HepG2 (cell line): ENCODE measurements around the gene GINS3. TPM values are rescaled to one million over a fixed set of nuclear protein-coding genes. Genes with fewer than 3 reads are reported as not detected.

Source experiments
- CBX2 ChIP-seq, 2 experiments: fragments of 200-600 bp in 1 of 2; sonication (generic); formaldehyde crosslinking in 1 of 2; IDR thresholded peaks; 2 replicates each; pipeline versions ENCODE4 v1.7.0 to v1.8.1; 2018 to 2022; ENCODE audit warnings: low read depth in 2 of 2, low read length in 1 of 2, mild to moderate bottlenecking in 1 of 2, missing genetic modification reagents in 1 of 2
- CCAR2 ChIP-seq: fragments of 200-400 bp; formaldehyde crosslinking; optimal IDR thresholded peaks from 2 replicates; pipeline ENCODE3; 2018; ENCODE audit warnings: low read depth, mild to moderate bottlenecking, low read length, moderate library complexity
- CHD2 ChIP-seq: IDR thresholded peaks from 2 replicates; pipeline ENCODE4 v1.6.1; 2011; ENCODE audit warnings: low read depth, low read length, improper control_type of control experiment
- CREB1 ChIP-seq, 2 experiments: fragments of 450-650 bp in 1 of 2; IDR thresholded peaks; 2 replicates each; pipeline ENCODE4 v1.6.1; 2016 to 2017; ENCODE audit warnings: control low read depth in 1 of 2, mild to moderate bottlenecking in 1 of 2, missing compliant biosample characterization in 1 of 2, missing genetic modification characterization in 1 of 2
- GABPB1 ChIP-seq: IDR thresholded peaks from 2 replicates; pipeline ENCODE4 v1.6.1; 2016; ENCODE audit warnings: mild to moderate bottlenecking, missing genetic modification reagents, moderate library complexity, missing compliant biosample characterization
- HNRNPL ChIP-seq: fragments of 200-400 bp; formaldehyde crosslinking; IDR thresholded peaks from 2 replicates; pipeline ENCODE4 v1.6.1; 2017; ENCODE audit warnings: mild to moderate bottlenecking, low read depth, low read length
- HOXA5 ChIP-seq: sonication (generic); formaldehyde crosslinking; IDR thresholded peaks from 2 replicates; pipeline ENCODE4 v1.4.0; 2020; ENCODE audit warnings: missing genetic modification reagents
- HOXD1 ChIP-seq: sonication (generic); formaldehyde crosslinking; IDR thresholded peaks from 2 replicates; pipeline ENCODE4 v1.5.0; 2020; ENCODE audit warnings: missing genetic modification reagents
- MTF2 ChIP-seq: sonication (generic); formaldehyde crosslinking; IDR thresholded peaks from 2 replicates; pipeline ENCODE4 v1.5.0; 2020; ENCODE audit warnings: missing genetic modification reagents, borderline replicate concordance
- PAWR ChIP-seq: sonication (generic); formaldehyde crosslinking; IDR thresholded peaks from 2 replicates; pipeline ENCODE4 v1.4.0; 2020; ENCODE audit warnings: missing genetic modification reagents, mild to moderate bottlenecking, borderline replicate concordance
- POLR2AphosphoS2 ChIP-seq: IDR thresholded peaks from 2 replicates; pipeline ENCODE4 v1.6.1; 2011; ENCODE audit warnings: low read depth, low read length, improper control_type of control experiment
- SP1 ChIP-seq, 2 experiments: fragments of 450-650 bp in 1 of 2; sonication (generic) in 1 of 2; formaldehyde crosslinking in 1 of 2; IDR thresholded peaks; 2 replicates each; pipeline versions ENCODE4 v1.4.0 to v1.6.1; 2016 to 2020; ENCODE audit warnings: missing genetic modification reagents in 1 of 2
- XBP1 ChIP-seq: sonication (generic); formaldehyde crosslinking; IDR thresholded peaks from 2 replicates; pipeline ENCODE4 v1.5.0; 2020; ENCODE audit warnings: missing genetic modification reagents
- ZNF234 ChIP-seq: sonication (generic); formaldehyde crosslinking; conservative IDR thresholded peaks from 2 replicates; pipeline ENCODE4 v1.5.1; 2020; ENCODE audit warnings: mild to moderate bottlenecking, missing genetic modification reagents
- ZNF451 ChIP-seq: sonication (generic); formaldehyde crosslinking; IDR thresholded peaks from 2 replicates; pipeline ENCODE4 v1.5.0; 2020; ENCODE audit warnings: mild to moderate bottlenecking, missing genetic modification reagents
- ZNF816 ChIP-seq: sonication (generic); formaldehyde crosslinking; IDR thresholded peaks from 2 replicates; pipeline ENCODE4 v1.8.0; 2022; ENCODE audit warnings: missing genetic modification reagents, mild to moderate bottlenecking, borderline replicate concordance
- polyA plus RNA-seq, 8 experiments: library from polyadenylated mRNA; depleted of rRNA in 3 of 8; stranded (reverse) in 7 of 8; unstranded in 1 of 8; fragments of >200 nt; fragmentation: Illumina TruSeq in 4 of 8; extraction: Trizol in 4 of 8; gene quantifications; 2 replicates each; pipeline versions ENCODE4 v1.2.1 to v1.2.3, GENCODE V29; 2011 to 2016; ENCODE audit warnings: low read depth in 4 of 8, missing spikeins in 1 of 8, mixed read lengths in 1 of 8; ENCODE audit not compliant: insufficient read depth in 1 of 8
- total RNA-seq, 5 experiments: library from RNA; depleted of rRNA; stranded (reverse); fragments of >200 nt; fragmentation: Illumina TruSeq; extraction: Trizol; gene quantifications; 2 replicates each; pipeline ENCODE4 v1.2.3, GENCODE V29; 2016; ENCODE audit warnings: low read depth in 1 of 5
- TF ChIP-seq, protein P1 (sequence below): sonication (generic); formaldehyde crosslinking; IDR thresholded peaks from 2 replicates; pipeline ENCODE4 v1.5.0; 2020; ENCODE audit warnings: mild to moderate bottlenecking, missing genetic modification reagents
- TF ChIP-seq, protein P2 (sequence below): sonication (generic); formaldehyde crosslinking; IDR thresholded peaks from 2 replicates; pipeline ENCODE4 v1.8.0; 2022; ENCODE audit warnings: low read depth, missing genetic modification reagents
- TF ChIP-seq, protein P3 (sequence below): sonication (generic); formaldehyde crosslinking; IDR thresholded peaks from 2 replicates; pipeline ENCODE4 v1.4.0; 2020; ENCODE audit warnings: missing genetic modification reagents
- TF ChIP-seq, protein P4 (sequence below): sonication (generic); formaldehyde crosslinking; IDR thresholded peaks from 2 replicates; pipeline ENCODE4 v1.5.1; 2020; ENCODE audit warnings: missing genetic modification reagents, mild to moderate bottlenecking, borderline replicate concordance

Gene GINS3
- total and polyA plus RNA-seq, 2 of the 13 experiments (the other 11 are each of a cell fraction or from before 2014, with no cell fraction given): 6.5 to 19.3 TPM

DNA sequence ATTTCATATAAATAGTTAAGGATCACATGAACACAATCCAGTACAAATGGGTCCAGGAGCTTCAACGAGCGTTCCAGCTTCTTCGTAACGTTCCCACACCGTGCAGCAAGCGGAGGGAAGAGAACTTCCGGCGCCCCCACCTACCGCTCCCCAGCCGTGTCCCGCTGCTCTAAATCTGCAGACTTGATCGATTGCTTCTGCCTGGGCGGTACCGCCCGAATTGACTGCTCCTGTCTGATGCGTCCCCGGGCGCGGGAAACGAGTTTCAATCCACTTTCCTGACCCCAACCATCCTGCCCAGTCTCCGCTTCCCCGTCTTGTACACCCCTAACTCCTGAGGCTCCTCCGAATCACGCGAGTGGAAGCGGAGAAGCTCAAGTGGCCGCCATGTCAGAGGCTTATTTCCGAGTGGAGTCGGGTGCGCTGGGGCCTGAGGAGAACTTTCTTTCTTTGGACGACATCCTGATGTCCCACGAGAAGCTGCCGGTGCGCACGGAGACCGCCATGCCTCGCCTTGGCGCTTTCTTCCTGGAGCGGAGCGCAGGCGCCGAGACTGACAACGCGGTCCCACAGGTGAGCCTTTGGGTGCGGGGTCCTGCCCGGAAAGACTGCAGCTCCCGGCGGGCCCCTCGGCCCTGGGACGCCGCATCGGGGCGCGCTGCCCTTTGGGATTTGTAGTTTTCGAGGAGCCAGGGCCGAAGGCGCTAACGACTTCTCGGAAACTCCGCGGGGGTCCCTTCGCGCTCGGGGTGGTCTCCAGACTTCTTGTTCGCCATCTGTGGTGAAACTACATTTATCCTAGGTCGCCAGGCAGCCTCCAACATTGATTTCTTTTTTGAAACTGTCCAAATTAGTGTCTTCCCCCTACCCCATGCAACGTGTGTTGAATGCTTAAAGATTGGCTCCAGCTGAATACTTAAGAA lies at the start of gene GINS3 (continued):
- TF ChIP-seq, protein P1, sequence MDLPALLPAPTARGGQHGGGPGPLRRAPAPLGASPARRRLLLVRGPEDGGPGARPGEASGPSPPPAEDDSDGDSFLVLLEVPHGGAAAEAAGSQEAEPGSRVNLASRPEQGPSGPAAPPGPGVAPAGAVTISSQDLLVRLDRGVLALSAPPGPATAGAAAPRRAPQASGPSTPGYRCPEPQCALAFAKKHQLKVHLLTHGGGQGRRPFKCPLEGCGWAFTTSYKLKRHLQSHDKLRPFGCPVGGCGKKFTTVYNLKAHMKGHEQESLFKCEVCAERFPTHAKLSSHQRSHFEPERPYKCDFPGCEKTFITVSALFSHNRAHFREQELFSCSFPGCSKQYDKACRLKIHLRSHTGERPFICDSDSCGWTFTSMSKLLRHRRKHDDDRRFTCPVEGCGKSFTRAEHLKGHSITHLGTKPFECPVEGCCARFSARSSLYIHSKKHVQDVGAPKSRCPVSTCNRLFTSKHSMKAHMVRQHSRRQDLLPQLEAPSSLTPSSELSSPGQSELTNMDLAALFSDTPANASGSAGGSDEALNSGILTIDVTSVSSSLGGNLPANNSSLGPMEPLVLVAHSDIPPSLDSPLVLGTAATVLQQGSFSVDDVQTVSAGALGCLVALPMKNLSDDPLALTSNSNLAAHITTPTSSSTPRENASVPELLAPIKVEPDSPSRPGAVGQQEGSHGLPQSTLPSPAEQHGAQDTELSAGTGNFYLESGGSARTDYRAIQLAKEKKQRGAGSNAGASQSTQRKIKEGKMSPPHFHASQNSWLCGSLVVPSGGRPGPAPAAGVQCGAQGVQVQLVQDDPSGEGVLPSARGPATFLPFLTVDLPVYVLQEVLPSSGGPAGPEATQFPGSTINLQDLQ (CRISPR knock-in tag): no peak
- TF ChIP-seq, protein P2, sequence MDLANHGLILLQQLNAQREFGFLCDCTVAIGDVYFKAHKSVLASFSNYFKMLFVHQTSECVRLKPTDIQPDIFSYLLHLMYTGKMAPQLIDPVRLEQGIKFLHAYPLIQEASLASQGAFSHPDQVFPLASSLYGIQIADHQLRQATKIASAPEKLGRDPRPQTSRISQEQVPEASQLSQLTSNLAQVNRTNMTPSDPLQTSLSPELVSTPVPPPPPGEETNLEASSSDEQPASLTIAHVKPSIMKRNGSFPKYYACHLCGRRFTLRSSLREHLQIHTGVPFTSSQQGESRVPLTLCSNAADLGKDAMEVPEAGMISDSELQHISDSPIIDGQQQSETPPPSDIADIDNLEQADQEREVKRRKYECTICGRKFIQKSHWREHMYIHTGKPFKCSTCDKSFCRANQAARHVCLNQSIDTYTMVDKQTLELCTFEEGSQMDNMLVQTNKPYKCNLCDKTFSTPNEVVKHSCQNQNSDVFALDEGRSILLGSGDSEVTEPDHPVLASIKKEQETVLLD (CRISPR knock-in tag): peak; percentile 88
- TF ChIP-seq CHD2: peak; percentile 42; the same call in 1 of the 2 replicates
- TF ChIP-seq CBX2 (IDR thresholded peaks at IDR 0.05; ENCODE audit: low read depth, low read length): no peak
- TF ChIP-seq CBX2 (CRISPR knock-in tag; IDR thresholded peaks at IDR 0.05; ENCODE audit: low read depth): no peak
- TF ChIP-seq CCAR2: peak; percentile 28
- 0 out of 2 replicates have a peak, but pooled peaks have one; percentile 41 for TF ChIP-seq HNRNPL
- TF ChIP-seq PAWR (CRISPR knock-in tag): no peak
- no peak for TF ChIP-seq SP1 (IDR thresholded peaks at IDR 0.05)
- TF ChIP-seq SP1 (CRISPR knock-in tag; IDR thresholded peaks at IDR 0.05): peak; percentile 77
- TF ChIP-seq, protein P3, sequence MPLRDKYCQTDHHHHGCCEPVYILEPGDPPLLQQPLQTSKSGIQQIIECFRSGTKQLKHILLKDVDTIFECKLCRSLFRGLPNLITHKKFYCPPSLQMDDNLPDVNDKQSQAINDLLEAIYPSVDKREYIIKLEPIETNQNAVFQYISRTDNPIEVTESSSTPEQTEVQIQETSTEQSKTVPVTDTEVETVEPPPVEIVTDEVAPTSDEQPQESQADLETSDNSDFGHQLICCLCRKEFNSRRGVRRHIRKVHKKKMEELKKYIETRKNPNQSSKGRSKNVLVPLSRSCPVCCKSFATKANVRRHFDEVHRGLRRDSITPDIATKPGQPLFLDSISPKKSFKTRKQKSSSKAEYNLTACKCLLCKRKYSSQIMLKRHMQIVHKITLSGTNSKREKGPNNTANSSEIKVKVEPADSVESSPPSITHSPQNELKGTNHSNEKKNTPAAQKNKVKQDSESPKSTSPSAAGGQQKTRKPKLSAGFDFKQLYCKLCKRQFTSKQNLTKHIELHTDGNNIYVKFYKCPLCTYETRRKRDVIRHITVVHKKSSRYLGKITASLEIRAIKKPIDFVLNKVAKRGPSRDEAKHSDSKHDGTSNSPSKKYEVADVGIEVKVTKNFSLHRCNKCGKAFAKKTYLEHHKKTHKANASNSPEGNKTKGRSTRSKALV (CRISPR knock-in tag): no peak
- TF ChIP-seq GABPB1 (CRISPR knock-in tag): peak; percentile 93
- TF ChIP-seq ZNF816 (CRISPR knock-in tag): peak; percentile 74; the same call in 1 of the 2 replicates
- TF ChIP-seq, protein P4, sequence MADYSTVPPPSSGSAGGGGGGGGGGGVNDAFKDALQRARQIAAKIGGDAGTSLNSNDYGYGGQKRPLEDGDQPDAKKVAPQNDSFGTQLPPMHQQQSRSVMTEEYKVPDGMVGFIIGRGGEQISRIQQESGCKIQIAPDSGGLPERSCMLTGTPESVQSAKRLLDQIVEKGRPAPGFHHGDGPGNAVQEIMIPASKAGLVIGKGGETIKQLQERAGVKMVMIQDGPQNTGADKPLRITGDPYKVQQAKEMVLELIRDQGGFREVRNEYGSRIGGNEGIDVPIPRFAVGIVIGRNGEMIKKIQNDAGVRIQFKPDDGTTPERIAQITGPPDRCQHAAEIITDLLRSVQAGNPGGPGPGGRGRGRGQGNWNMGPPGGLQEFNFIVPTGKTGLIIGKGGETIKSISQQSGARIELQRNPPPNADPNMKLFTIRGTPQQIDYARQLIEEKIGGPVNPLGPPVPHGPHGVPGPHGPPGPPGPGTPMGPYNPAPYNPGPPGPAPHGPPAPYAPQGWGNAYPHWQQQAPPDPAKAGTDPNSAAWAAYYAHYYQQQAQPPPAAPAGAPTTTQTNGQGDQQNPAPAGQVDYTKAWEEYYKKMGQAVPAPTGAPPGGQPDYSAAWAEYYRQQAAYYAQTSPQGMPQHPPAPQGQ (CRISPR knock-in tag): no peak
- TF ChIP-seq ZNF234 (CRISPR knock-in tag): no peak; the same call in 1 of the 2 replicates
- TF ChIP-seq MTF2 (CRISPR knock-in tag): peak; percentile 90
- peak; percentile 54 for TF ChIP-seq HOXA5 (CRISPR knock-in tag)
- peak; percentile 87 for TF ChIP-seq ZNF451 (CRISPR knock-in tag)
- TF ChIP-seq POLR2AphosphoS2: peak; percentile 92; the same call in 1 of the 2 replicates
- TF ChIP-seq HOXD1 (CRISPR knock-in tag): no peak
- peak; percentile 2; the same call in 1 of the 2 replicates for TF ChIP-seq CREB1 (IDR thresholded peaks at IDR 0.05)
- peak; percentile 94 for TF ChIP-seq CREB1 (CRISPR knock-in tag; IDR thresholded peaks at IDR 0.05)
- TF ChIP-seq XBP1 (CRISPR knock-in tag): no peak
